Measurements from ENCODE around the gene MICOS13.
"Not testable (repeated sequence)": the region's sequence is repeated elsewhere in the genome, so short reads cannot be mapped to it uniquely, and the experiment has no call there.

Gene MICOS13

DNA sequence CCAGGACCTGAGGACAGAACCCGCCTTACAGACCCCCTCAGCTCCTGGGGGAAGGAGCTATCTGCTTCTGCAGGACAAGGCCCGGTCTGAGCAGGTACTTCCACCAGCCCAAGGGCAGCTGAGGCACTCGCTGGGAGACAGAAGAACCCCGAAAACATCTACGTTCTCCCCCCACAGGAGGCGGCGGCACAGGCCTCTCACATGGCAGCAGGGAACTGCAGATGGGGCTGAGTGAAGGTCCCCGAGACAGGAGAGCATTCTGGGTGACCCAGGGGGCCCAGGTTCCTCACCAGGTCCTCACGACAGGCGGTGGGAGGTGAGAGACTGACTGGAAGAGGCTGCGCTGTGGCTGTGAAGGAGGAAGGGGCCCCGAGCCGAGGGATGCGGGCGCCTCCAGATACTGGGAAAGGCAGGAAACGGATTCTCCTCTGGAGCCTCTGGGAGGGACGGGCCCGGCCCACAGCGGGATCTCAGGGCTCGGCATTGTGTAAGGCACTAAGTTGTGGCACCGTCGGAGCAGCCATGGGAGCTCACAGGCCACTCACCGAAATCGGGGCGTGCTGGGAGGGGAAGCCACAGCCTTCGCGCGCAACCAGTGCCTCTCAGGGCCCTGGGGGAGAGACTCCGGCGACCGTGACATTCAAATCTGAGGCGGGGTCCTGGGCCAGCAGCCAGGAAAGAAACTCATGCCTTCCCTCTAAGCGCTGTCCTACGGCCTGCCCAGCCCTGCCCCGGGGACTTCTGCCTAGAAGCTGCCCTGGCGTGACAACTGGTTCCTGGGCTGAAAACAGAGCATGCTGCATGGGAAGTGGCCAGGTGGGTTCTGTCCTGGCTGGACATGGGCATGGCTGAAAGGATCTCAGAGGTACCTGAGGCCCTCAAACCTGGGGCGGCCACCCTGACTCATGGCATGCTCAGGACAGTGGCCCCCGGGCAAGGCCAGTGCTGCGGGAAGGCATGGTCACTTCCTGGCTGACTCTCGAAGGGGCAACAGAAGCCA, 23.8 kb upstream of the MICOS13 start:
- Histone ChIP-seq H3K27me3 (ENCODE audit: control insufficient read depth in 3 of 3, insufficient read depth in 3 of 3, low read depth in 1 of 3, low read length in 3 of 3) (no peaks in the 10 kb centered on the region), H4K91ac (ENCODE audit: low read depth, low read length, poor library complexity) (no peak overlapping the region), H3K4me2 (ENCODE audit: insufficient read depth, low read length, poor library complexity, severe bottlenecking) (no peak overlapping the region), H3K4ac (ENCODE audit: low read length) (no peak overlapping the region), H3K4me3 (ENCODE audit: low read length in 2 of 2) (no peak overlapping the region), H3K18ac (ENCODE audit: low read length) (no peak overlapping the region), H4K8ac (ENCODE audit: low read depth, low read length) (no peak overlapping the region), H2AFZ (ENCODE audit: low read length) (no peak overlapping the region), H2BK12ac (ENCODE audit: low read length) (no peak overlapping the region), H3K27ac (replicated peaks; ENCODE audit: low read length) (no peak overlapping the region), H3K79me1 (ENCODE audit: low read depth, low read length) (peaks cover 11% of the 10 kb centered on the region), H3K9ac (ENCODE audit: low read depth, low read length, poor library complexity) (no peak overlapping the region), H2AK5ac (ENCODE audit: low read depth, low read length) (peak overlapping the region; percentile 32), H3K14ac (ENCODE audit: low read length) (no peak overlapping the region), H2BK120ac (ENCODE audit: low read depth, low read length) (peak overlapping the region; percentile 89), H3K36me3 (replicated peaks in 1 of 2; ENCODE audit: control insufficient read depth in 2 of 2, insufficient read depth in 2 of 2, low read length in 2 of 2) (peaks cover 50 to 80% of the 10 kb centered on the region in 2 donors), H3K4me1 (ENCODE audit: control insufficient read depth in 2 of 2, insufficient read depth in 1 of 2, low read depth in 1 of 2, low read length in 2 of 2) (no peaks in the 10 kb centered on the region), H2BK15ac (ENCODE audit: low read length) (no peak overlapping the region), H2BK5ac (ENCODE audit: low read length) (peak overlapping the region; percentile 20), H3K23ac (ENCODE audit: low read depth, low read length, poor library complexity) (no peak overlapping the region), H3K9me3 (replicated peaks in 1 of 2; ENCODE audit: control insufficient read depth in 2 of 2, insufficient read depth in 1 of 2, low read depth in 1 of 2, low read length in 2 of 2) (peaks cover 0 to 13% of the 10 kb centered on the region in 2 donors)
- WGBS, 2 donors (ENCODE audit: extremely low coverage in 2 of 2, insufficient read length in 2 of 2, insufficient replicate concordance in 1 of 2): no CpG with 5 or more reads among the region's 40 CpGs
- DNase-seq (ENCODE audit: low spot score): no peak

GRCh38 chr19:5702053-5702410, 21.7 kb upstream of the MICOS13 start:
- no CpG with 5 or more reads among the region's 28 CpGs for WGBS, 2 donors (ENCODE audit: extremely low coverage in 2 of 2, insufficient read length in 2 of 2, insufficient replicate concordance in 1 of 2)
- not testable (repeated sequence) for H2BK15ac ChIP-seq (ENCODE audit: low read length); DNase-seq (ENCODE audit: low spot score); H3K27ac ChIP-seq (replicated peaks; ENCODE audit: low read length); H3K18ac ChIP-seq (ENCODE audit: low read length); H3K4me2 ChIP-seq (ENCODE audit: insufficient read depth, low read length, poor library complexity, severe bottlenecking); H2AK5ac ChIP-seq (ENCODE audit: low read depth, low read length); H3K4me3 ChIP-seq (ENCODE audit: low read length in 2 of 2); H4K8ac ChIP-seq (ENCODE audit: low read depth, low read length); H2BK5ac ChIP-seq (ENCODE audit: low read length); H3K4ac ChIP-seq (ENCODE audit: low read length); H4K91ac ChIP-seq (ENCODE audit: low read depth, low read length, poor library complexity); H3K27me3 ChIP-seq (ENCODE audit: control insufficient read depth in 3 of 3, insufficient read depth in 3 of 3, low read depth in 1 of 3, low read length in 3 of 3); H3K4me1 ChIP-seq (ENCODE audit: control insufficient read depth in 2 of 2, insufficient read depth in 1 of 2, low read depth in 1 of 2, low read length in 2 of 2); H3K9ac ChIP-seq (ENCODE audit: low read depth, low read length, poor library complexity); H3K23ac ChIP-seq (ENCODE audit: low read depth, low read length, poor library complexity); H2BK120ac ChIP-seq (ENCODE audit: low read depth, low read length); H2BK12ac ChIP-seq (ENCODE audit: low read length); H2AFZ ChIP-seq (ENCODE audit: low read length); H3K14ac ChIP-seq (ENCODE audit: low read length)
- Histone ChIP-seq H3K79me1 (ENCODE audit: low read depth, low read length) (peaks cover 11% of the 10 kb centered on the region), H3K36me3 (replicated peaks in 1 of 2; ENCODE audit: control insufficient read depth in 2 of 2, insufficient read depth in 2 of 2, low read length in 2 of 2) (peaks cover 47 to 81% of the 10 kb centered on the region in 2 donors), H3K9me3 (replicated peaks in 1 of 2; ENCODE audit: control insufficient read depth in 2 of 2, insufficient read depth in 1 of 2, low read depth in 1 of 2, low read length in 2 of 2) (peaks cover 0 to 13% of the 10 kb centered on the region in 2 donors)

- peak overlapping the region; percentile 85 for H3K23ac ChIP-seq (ENCODE audit: low read depth, low read length, poor library complexity)
- peaks cover 49 to 81% of the 10 kb centered on the region in 2 donors for H3K36me3 ChIP-seq (replicated peaks in 1 of 2; ENCODE audit: control insufficient read depth in 2 of 2, insufficient read depth in 2 of 2, low read length in 2 of 2)
- no peak overlapping the region for H2BK5ac ChIP-seq (ENCODE audit: low read length)
- peaks cover 15% of the 10 kb centered on the region for H3K79me1 ChIP-seq (ENCODE audit: low read depth, low read length)
- no peak overlapping the region for H2BK120ac ChIP-seq (ENCODE audit: low read depth, low read length)
- H3K27ac ChIP-seq (replicated peaks; ENCODE audit: low read length): no peak overlapping the region
- no peak overlapping the region for H2AK5ac ChIP-seq (ENCODE audit: low read depth, low read length)
- H3K4me1 ChIP-seq (ENCODE audit: control insufficient read depth in 2 of 2, insufficient read depth in 1 of 2, low read depth in 1 of 2, low read length in 2 of 2): no peaks in the 10 kb centered on the region
- H3K9ac ChIP-seq (ENCODE audit: low read depth, low read length, poor library complexity): no peak overlapping the region
- no peak overlapping the region for H3K18ac ChIP-seq (ENCODE audit: low read length)
- no peak overlapping the region for H3K4me2 ChIP-seq (ENCODE audit: insufficient read depth, low read length, poor library complexity, severe bottlenecking)
- H3K27me3 ChIP-seq (ENCODE audit: control insufficient read depth in 3 of 3, insufficient read depth in 3 of 3, low read depth in 1 of 3, low read length in 3 of 3): no peaks in the 10 kb centered on the region
- no peak overlapping the region for H2AFZ ChIP-seq (ENCODE audit: low read length)
- H2BK12ac ChIP-seq (ENCODE audit: low read length): no peak overlapping the region
- peaks cover 0 to 13% of the 10 kb centered on the region in 2 donors for H3K9me3 ChIP-seq (replicated peaks in 1 of 2; ENCODE audit: control insufficient read depth in 2 of 2, insufficient read depth in 1 of 2, low read depth in 1 of 2, low read length in 2 of 2)
- peak overlapping the region; percentile 56 for H3K14ac ChIP-seq (ENCODE audit: low read length)
- H4K91ac ChIP-seq (ENCODE audit: low read depth, low read length, poor library complexity): no peak overlapping the region
- WGBS, 2 donors (ENCODE audit: extremely low coverage in 2 of 2, insufficient read length in 2 of 2, insufficient replicate concordance in 1 of 2): no CpG with 5 or more reads among the region's 22 CpGs
- peak overlapping the region; percentile 17 for H4K8ac ChIP-seq (ENCODE audit: low read depth, low read length)
- no peak overlapping the region for H2BK15ac ChIP-seq (ENCODE audit: low read length)
- H3K4me3 ChIP-seq (ENCODE audit: low read length in 2 of 2): no peak overlapping the region
- no peak for DNase-seq (ENCODE audit: low spot score)
- H3K4ac ChIP-seq (ENCODE audit: low read length): no peak overlapping the region
These were observed 20.3 kb upstream of the MICOS13 start for GRCh38 chr19:5700455-5701092.

Data from neuronal stem cell (in vitro differentiated cells).